GM12872 (cell line): ENCODE measurements around the gene MAN2A2.

ENCODE experiments used
- CTCF ChIP-seq: IDR thresholded peaks from 3 replicates; pipeline ENCODE4 v1.5.1; 2011; ENCODE audit warnings: low read depth, mild to moderate bottlenecking, low read length, moderate library complexity; ENCODE audit not compliant: insufficient read depth

Gene MAN2A2

GRCh38 chr15:90946538-90946937 is 43.4 kb downstream of the MAN2A2 start:
- no peak for TF ChIP-seq CTCF

- TF ChIP-seq CTCF, result no peak
These were observed 44.0 kb downstream of the MAN2A2 start for GRCh38 chr15:90946941-90947576.

GRCh38 chr15:90947577-90948357 is 44.7 kb downstream of the MAN2A2 start:
- no peak for TF ChIP-seq CTCF

GRCh38 chr15:90948506-90948905 is 45.4 kb downstream of the MAN2A2 start:
- TF ChIP-seq CTCF, result no peak

- TF ChIP-seq CTCF, result no peak
These were observed 47.0 kb downstream of the MAN2A2 start for GRCh38 chr15:90949979-90950675.

GRCh38 chr15:90950676-90951075 is 47.6 kb downstream of the MAN2A2 start:
- TF ChIP-seq CTCF, result no peak

- no peak for TF ChIP-seq CTCF
These were observed 50.0 kb downstream of the MAN2A2 start for GRCh38 chr15:90952901-90953677.
